MM.1S (cell line): Measurements from ENCODE around the gene NUFIP2.

Source experiments
- CTCF ChIP-seq: fragments of 300-600 bp; sonication (generic); IDR thresholded peaks from 2 replicates; pipeline ENCODE4 v1.5.1; 2016; ENCODE audit warnings: antibody characterized with exemption, low read length, mixed read lengths
- EZH2 ChIP-seq: fragments of 300-600 bp; sonication (generic); optimal IDR thresholded peaks from 2 replicates; pipeline ENCODE3; 2017; ENCODE audit warnings: low read depth, mild to moderate bottlenecking, antibody characterized with exemption, low read length, mixed read lengths
- EZH2phosphoT487 ChIP-seq: fragments of 300-600 bp; sonication (generic); IDR thresholded peaks from 2 replicates; pipeline ENCODE4 v1.6.1; 2018; ENCODE audit warnings: antibody characterized with exemption, low read length

GRCh38 chr17:29209073-29209472 lies 84.9 kb downstream of the NUFIP2 start:
- TF ChIP-seq EZH2phosphoT487: no peak
- TF ChIP-seq CTCF: no peak
- no peak for TF ChIP-seq EZH2
